Measurements from ENCODE around the gene AUTS2.

DNA sequence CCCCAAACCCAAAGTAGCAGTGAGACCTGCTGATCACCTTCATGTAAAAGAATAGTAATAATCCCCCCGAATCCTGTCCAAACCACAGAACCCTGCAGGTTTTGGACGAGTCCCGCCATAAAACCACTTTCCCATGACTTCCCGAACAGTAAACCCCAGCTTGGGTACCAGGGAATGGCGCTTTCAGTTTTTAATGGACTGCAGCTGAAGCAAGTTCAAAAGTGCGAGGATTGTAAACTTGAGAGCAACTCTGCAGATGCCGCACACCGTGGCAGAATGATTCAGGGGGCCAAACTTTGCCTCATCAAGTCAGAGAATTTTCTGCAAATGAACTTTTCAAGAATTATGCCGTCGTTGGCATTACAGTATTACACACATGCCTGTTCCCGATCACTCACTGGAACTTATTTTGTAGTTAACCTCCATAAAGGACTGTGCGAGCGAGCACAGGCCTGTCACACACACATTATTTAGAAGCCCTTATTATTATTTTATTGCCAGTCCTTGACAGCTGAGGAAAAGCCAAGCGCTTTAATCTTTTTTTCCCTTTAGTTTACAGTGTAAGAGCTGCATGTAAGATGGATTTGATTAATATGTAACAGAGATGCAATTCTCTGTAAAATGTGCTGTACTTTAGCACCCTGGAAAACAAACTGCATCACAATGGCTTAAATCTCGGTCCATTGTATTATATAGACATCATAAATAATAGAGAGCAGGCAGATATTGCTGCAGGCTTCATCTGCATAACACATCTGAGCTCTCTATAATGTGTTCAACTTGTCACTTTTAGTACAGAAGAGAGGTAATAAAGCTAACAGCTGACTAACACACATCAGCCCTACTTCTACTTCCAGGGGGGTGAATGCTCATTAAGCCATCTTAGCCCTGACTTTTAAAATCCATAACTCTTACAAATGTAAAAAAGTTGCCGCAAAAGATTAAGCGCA lies 1040.2 kb downstream of the AUTS2 start:
- no peak for TF ChIP-seq POLR2AphosphoS5 (IDR thresholded peaks at IDR 0.05)
- TF ChIP-seq, protein P1, sequence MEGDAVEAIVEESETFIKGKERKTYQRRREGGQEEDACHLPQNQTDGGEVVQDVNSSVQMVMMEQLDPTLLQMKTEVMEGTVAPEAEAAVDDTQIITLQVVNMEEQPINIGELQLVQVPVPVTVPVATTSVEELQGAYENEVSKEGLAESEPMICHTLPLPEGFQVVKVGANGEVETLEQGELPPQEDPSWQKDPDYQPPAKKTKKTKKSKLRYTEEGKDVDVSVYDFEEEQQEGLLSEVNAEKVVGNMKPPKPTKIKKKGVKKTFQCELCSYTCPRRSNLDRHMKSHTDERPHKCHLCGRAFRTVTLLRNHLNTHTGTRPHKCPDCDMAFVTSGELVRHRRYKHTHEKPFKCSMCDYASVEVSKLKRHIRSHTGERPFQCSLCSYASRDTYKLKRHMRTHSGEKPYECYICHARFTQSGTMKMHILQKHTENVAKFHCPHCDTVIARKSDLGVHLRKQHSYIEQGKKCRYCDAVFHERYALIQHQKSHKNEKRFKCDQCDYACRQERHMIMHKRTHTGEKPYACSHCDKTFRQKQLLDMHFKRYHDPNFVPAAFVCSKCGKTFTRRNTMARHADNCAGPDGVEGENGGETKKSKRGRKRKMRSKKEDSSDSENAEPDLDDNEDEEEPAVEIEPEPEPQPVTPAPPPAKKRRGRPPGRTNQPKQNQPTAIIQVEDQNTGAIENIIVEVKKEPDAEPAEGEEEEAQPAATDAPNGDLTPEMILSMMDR (IDR thresholded peaks at IDR 0.05), result no peak
